ENCODE measurements around the gene ARHGAP33. TPM values are rescaled to one million over a fixed set of nuclear protein-coding genes. Genes with fewer than 3 reads are reported as not detected.

Gene ARHGAP33
- total RNA-seq, 2 experiments from 2014 or later: 27.1 to 29.8 TPM

- H3K27ac Mint-ChIP-seq: peak within 1 kb of the TSS; percentile 97
- no peak for TF ChIP-seq CTCF (IDR thresholded peaks at IDR 0.05)
- H3K4me1 Mint-ChIP-seq (ENCODE audit: low read depth): peaks cover 43% of the 10 kb centered on the region
- DNase-seq: peak; percentile 98
- peak; percentile 50 for ATAC-seq
- peak within 1 kb of the TSS; percentile 87 for H3K4me3 Mint-ChIP-seq
- H3K27me3 Mint-ChIP-seq: no peaks in the 10 kb centered on the region
- intact Hi-C loops (cut with micrococcal nuclease): loop anchor here (5.0 kb wide), 1 partner anchor 33 kb away; no protein-coding TSS in a partner anchor
- POLR2A ChIA-PET: interaction anchor here (0.6 to 7.5 kb wide), 11 partner anchors 9 to 156 kb away, joined by 3 to 99 read pairs (median 4); partner anchors contain the start of genes HSPB6 and NFKBID
- H3K9me3 Mint-ChIP-seq: no peaks in the 10 kb centered on the region
- H3K36me3 Mint-ChIP-seq (ENCODE audit: low read depth): peaks cover 36% of the 10 kb centered on the region
- CTCF ChIA-PET: interaction anchor here (1.4 to 4.4 kb wide), 5 partner anchors 8 to 74 kb away, joined by 3 to 18 read pairs (median 3); no protein-coding TSS in a partner anchor
These were observed 29.9 kb upstream of the ARHGAP33 start, which contains the start of the genes PSENEN and U2AF1L4 for GRCh38 chr19:35745328-35746086. PSENEN (plus strand) TSS chr19:35745651; CDS start chr19:35745931, 280 bp downstream. U2AF1L4 (minus strand) TSS chr19:35745418; CDS start chr19:35745391, 27 bp downstream.

GRCh38 chr19:35746087-35746462, 29.3 kb upstream of the ARHGAP33 start:
- TF ChIP-seq CTCF (IDR thresholded peaks at IDR 0.05): no peak
- CTCF ChIA-PET: interaction anchor here (1.4 to 4.4 kb wide), 4 partner anchors 9 to 73 kb away, joined by 3 to 18 read pairs (median 6); no protein-coding TSS in a partner anchor

GRCh38 chr19:35746531-35746930, 28.8 kb upstream of the ARHGAP33 start:
- H3K36me3 Mint-ChIP-seq (ENCODE audit: low read depth): peaks cover 30% of the 10 kb centered on the region
- H3K4me1 Mint-ChIP-seq (ENCODE audit: low read depth): peaks cover 43% of the 10 kb centered on the region
- peak overlapping the region; percentile 97 for H3K27ac Mint-ChIP-seq
- DNase-seq (no peak), ATAC-seq (no peak)
- no peaks in the 10 kb centered on the region for H3K9me3 Mint-ChIP-seq
- intact Hi-C loops (cut with micrococcal nuclease): loop anchor here (5.0 kb wide), 1 partner anchor 34 kb away; no protein-coding TSS in a partner anchor
- no peak for TF ChIP-seq CTCF (IDR thresholded peaks at IDR 0.05)
- ChIA-PET POLR2A (interaction anchor here (1.6 to 7.5 kb wide), 3 partner anchors 10 to 33 kb away, joined by 5 to 99 read pairs (median 19); partner anchors contain the start of gene HSPB6), CTCF (interaction anchor here (1.4 to 2.6 kb wide), 2 partner anchors 52 to 73 kb away, joined by 3 to 10 read pairs; no protein-coding TSS in a partner anchor)
- peak overlapping the region; percentile 87 for H3K4me3 Mint-ChIP-seq
- no peaks in the 10 kb centered on the region for H3K27me3 Mint-ChIP-seq

More at GRCh38 chr19:35746087-35746462, 29.3 kb upstream of the ARHGAP33 start:
- Mint-ChIP-seq H3K9me3 (no peaks in the 10 kb centered on the region), H3K27ac (peak overlapping the region; percentile 97), H3K36me3 (ENCODE audit: low read depth) (peaks cover 31% of the 10 kb centered on the region), H3K4me1 (ENCODE audit: low read depth) (peaks cover 43% of the 10 kb centered on the region), H3K4me3 (peak overlapping the region; percentile 87), H3K27me3 (no peaks in the 10 kb centered on the region)
- no peak for DNase-seq
- intact Hi-C loops (cut with micrococcal nuclease): loop anchor here (5.0 kb wide), 1 partner anchor 34 kb away; no protein-coding TSS in a partner anchor
- POLR2A ChIA-PET: interaction anchor here (0.9 to 7.5 kb wide), 9 partner anchors 9 to 155 kb away, joined by 3 to 99 read pairs (median 4); partner anchors contain the start of genes HSPB6 and NFKBID
- ATAC-seq: no peak

- intact Hi-C loops (cut with micrococcal nuclease): loop anchor here (5.0 kb wide), 1 partner anchor 36 kb away; no protein-coding TSS in a partner anchor
- ATAC-seq (peak; percentile 81), DNase-seq (peak; percentile 100)
- ChIA-PET POLR2A (interaction anchor here (0.8 to 7.5 kb wide), 8 partner anchors 8 to 108 kb away, joined by 3 to 99 read pairs (median 4); partner anchors contain the start of genes HSPB6 and KMT2B), CTCF (interaction anchor here (0.9 to 2.0 kb wide), 7 partner anchors 9 to 137 kb away, joined by 3 to 10 read pairs (median 4); partner anchors contain the start of gene HSPB6)
- H3K4me1 Mint-ChIP-seq (ENCODE audit: low read depth): peaks cover 36% of the 10 kb centered on the region
- H3K27me3 Mint-ChIP-seq: no peaks in the 10 kb centered on the region
- H3K9me3 Mint-ChIP-seq: no peaks in the 10 kb centered on the region
- H3K36me3 Mint-ChIP-seq (ENCODE audit: low read depth): peaks cover 16% of the 10 kb centered on the region
- peak within 1 kb of the TSS; percentile 96 for H3K27ac Mint-ChIP-seq
- peak within 1 kb of the TSS; percentile 99 for H3K4me3 Mint-ChIP-seq
- no peak for TF ChIP-seq CTCF (IDR thresholded peaks at IDR 0.05)
These were observed 27.0 kb upstream of the ARHGAP33 start, which contains the start of gene LIN37 for GRCh38 chr19:35748106-35749020. LIN37 (plus strand) TSS chr19:35748576; CDS start chr19:35748725, 149 bp downstream.
